HFF-Myc (cell line): ENCODE data around the gene TIGD1.

ENCODE experiments used
- DNase-seq: peaks from one replicate; pipeline ENCODE4 v3.0.0-alpha.2; 2011; ENCODE audit warnings: low read depth; ENCODE audit errors: extremely low read depth
- H3K4me3 ChIP-seq: replicated peaks from 2 replicates; pipeline ENCODE4 v1.5.1; 2011; ENCODE audit warnings: low read depth, mild to moderate bottlenecking, control low read depth, low read length
- CTCF ChIP-seq: IDR thresholded peaks from 2 replicates; pipeline ENCODE4 v1.5.1; 2012; ENCODE audit warnings: mild to moderate bottlenecking, low read depth, low read length, control low read depth; ENCODE audit errors: missing control alignments

TIGD1 gene

GRCh38 chr2:232550354-232551249, at the start of gene TIGD1, which contains the start of gene EIF4E2:
Gene TIGD1, minus strand, starts transcription at chr2:232550557. Its CDS starts 675 bp downstream, at chr2:232549882.
Gene EIF4E2, plus strand, starts transcription at chr2:232550689. Its CDS starts 36 bp downstream, at chr2:232550725.
- peak; percentile 72 for DNase-seq
- peak; percentile 22 for TF ChIP-seq CTCF

DNA sequence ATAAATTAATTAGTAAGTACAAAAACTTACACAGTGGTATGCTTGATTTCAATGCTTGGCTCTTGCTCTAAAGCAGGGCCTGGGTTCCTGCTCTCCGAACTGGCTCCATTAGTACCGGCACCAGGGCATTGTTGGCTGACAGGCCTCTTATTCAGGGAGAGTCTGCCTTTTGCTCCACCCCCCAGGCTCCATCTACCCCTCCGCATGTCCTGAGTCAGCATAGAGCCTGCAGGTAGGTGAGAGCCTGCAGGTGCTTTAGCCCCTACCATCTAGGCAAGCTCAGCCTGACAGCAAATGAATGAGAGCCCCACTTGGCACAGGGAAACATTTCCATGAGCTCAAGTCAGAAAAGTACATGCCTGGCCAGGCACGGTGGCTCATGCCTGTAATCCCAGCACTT, 47.9 kb upstream of the TIGD1 start:
- DNase-seq: no peak
- no peak for TF ChIP-seq CTCF
- H3K4me3 ChIP-seq: no peak overlapping the region

More at GRCh38 chr2:232550354-232551249, at the start of gene TIGD1, which contains the start of gene EIF4E2:
- H3K4me3 ChIP-seq: peak within 1 kb of the TSS; percentile 97

DNA sequence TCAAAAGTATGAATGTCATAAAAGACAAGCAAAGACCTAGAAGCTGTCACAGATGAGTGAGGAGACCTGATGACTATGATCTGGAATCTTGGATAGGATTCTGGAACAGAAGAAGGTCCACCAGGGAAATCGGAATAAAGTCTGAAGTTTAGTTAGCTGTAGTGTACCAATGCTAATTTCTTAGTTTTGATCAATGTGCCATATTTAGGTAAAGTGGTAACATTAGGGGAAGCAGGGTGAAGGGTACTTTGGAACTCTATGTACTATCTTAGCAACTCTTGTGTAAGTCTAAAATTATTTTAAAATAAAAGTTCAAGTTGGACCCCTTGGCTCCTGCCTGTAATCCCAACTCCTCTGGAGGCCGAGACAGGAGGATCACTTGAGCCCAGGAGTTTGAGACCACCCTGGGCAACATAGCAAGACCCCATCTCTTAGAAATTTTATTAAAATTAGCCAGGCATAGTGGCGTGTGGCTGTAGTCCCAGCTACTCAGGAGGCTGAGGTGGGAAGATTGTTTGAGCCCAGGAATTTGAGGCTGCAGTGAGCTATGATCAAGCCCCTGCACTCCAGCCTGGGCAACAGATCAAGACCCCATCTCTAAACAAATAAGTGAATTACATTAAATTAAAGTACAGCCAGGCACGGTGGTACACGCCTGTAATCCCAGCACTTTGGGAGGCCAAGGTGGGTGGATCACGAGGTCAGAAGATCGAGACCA, 47.2 kb upstream of the TIGD1 start:
- no peak overlapping the region for H3K4me3 ChIP-seq
- TF ChIP-seq CTCF: no peak
- DNase-seq: no peak

DNA sequence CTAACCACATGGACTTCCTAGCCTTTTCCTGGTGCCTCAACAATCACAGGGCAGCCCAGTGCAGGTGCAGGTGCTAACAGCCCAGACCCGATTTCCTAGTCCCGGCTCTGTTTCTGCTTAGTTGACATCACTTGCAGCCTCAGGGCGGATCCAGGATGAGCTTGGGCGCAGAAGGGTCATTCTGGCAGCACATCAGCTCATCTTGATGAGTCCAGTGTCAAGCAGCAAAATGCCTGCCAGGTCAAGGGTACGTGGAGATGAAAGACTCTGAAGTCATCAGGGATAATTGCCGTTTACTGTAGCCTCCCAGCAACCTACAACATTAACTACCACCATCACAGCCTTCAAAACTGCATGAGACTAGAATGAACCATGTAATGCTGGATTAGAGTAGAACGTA, 43.6 kb upstream of the TIGD1 start:
- no peak for TF ChIP-seq CTCF
- no peak overlapping the region for H3K4me3 ChIP-seq
- DNase-seq: no peak

- TF ChIP-seq CTCF: peak; percentile 5
- peak; percentile 52 for DNase-seq
- H3K4me3 ChIP-seq: no peak overlapping the region
Measured at GRCh38 chr2:232592772-232593395, 42.5 kb upstream of the TIGD1 start.

DNA sequence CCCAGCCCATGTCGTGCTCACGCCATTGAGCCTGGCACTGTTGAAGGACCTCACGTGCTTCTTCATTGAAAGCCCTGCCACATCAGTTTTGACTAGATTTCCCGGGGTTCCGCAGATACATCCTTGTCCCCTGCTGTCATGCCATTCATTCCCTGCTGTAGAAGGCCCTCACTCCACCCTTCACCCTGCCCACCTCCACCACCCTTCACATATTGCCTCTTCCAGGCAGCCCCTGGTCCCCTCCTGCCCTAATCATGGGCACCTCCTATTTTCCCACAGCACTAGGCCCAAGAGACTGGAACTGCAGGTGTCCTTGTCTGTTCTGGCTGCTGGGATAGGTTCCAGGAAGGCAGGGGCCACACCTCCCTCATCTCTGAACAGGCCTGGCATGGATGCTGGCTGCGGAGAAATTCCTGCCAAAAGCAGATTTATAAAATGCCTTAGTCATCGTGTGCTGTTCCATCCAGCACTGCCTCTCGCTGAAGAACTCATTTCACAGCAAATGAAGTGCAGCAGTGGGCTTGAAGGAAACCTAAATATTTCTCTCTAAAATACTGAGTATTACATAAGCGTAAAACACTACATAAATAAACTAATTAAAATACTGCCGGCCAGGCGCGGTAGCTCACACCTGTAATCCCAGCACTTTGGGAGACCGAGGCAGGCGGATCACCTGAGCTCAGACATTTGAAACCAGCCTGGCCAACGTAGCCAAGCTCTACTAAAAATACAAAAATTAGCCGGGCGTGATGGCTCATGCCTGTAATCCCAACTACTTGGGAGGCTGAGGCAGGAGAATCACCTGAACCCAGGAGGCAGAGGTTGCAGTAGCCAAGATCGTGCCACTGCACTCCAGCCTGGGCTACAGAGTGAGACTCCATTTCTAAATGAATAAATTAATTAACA, 38.6 kb upstream of the TIGD1 start:
- DNase-seq: peak; percentile 48
- no peak overlapping the region for H3K4me3 ChIP-seq
- TF ChIP-seq CTCF: no peak
